Naive thymus-derived CD4-positive, alpha-beta T cell (primary cell): ENCODE results near the gene CADM2. TPM values are rescaled to one million over a fixed set of nuclear protein-coding genes. Genes with fewer than 3 reads are reported as not detected.
A peak's percentile ranks its signal among the peaks of the same experiment; 100 is the strongest.
"Not testable (repeated sequence)": the region's sequence is repeated elsewhere in the genome, so short reads cannot be mapped to it uniquely, and the experiment has no call there.

Experiments
- ATAC-seq: fragments of 150-1000 bp; cut with Tn5 transposase; 2 replicates; pipeline ENCODE4 v1.10.0; 2021; ENCODE audit warnings: mild to moderate bottlenecking, moderate library complexity
- CTCF ChIA-PET: fragments of 350-600 bp; sonication (Branson Sonifier 250); formaldehyde crosslinking; loops from one replicate; lab custom pipeline; 2021; ENCODE audit warnings: antibody characterized with exemption; lab: Charles Lee
- POLR2A ChIA-PET: fragments of 350-600 bp; sonication (Branson Sonifier 250); formaldehyde crosslinking; loops from one replicate; lab custom pipeline; 2021; ENCODE audit warnings: antibody characterized with exemption, inconsistent platforms; lab: Charles Lee
- DNase-seq, 9 donors: peaks; one replicate each; pipeline versions ENCODE4 v3.0.0 to v3.0.0-alpha.2; 2020 to 2022; ENCODE audit warnings: mixed read lengths in 1 of 9
- H3K27ac ChIP-seq: one replicate; pipeline ENCODE4 v1.7.0; 2013; ENCODE audit warnings: mild to moderate bottlenecking, low read depth, low read length, moderate library complexity
- H3K27me3 ChIP-seq, 2 donors: one replicate each; pipeline ENCODE4 v1.7.0; 2013; ENCODE audit warnings: low read length in 2 of 2, mild to moderate bottlenecking in 2 of 2, moderate library complexity in 2 of 2; ENCODE audit not compliant: control insufficient read depth in 2 of 2, insufficient read depth in 2 of 2
- H3K36me3 ChIP-seq, 3 experiments: 1 replicate in 2 of 3; 2 replicates in 1 of 3; pipeline ENCODE4 v1.7.0; 2013; ENCODE audit warnings: low read length in 3 of 3, mild to moderate bottlenecking in 3 of 3, moderate library complexity in 1 of 3; ENCODE audit not compliant: insufficient read depth in 3 of 3, control insufficient read depth in 2 of 3
- H3K4me1 ChIP-seq, 2 donors: one replicate each; pipeline ENCODE4 v1.7.0; 2013; ENCODE audit warnings: low read length in 2 of 2, mild to moderate bottlenecking in 2 of 2, moderate library complexity in 1 of 2; ENCODE audit not compliant: control insufficient read depth in 2 of 2, insufficient read depth in 2 of 2
- H3K4me3 ChIP-seq: 2 replicates; pipeline ENCODE4 v1.7.0; 2013; ENCODE audit warnings: mild to moderate bottlenecking, low read length
- H3K9me3 ChIP-seq, 3 experiments: 1 replicate in 2 of 3; 2 replicates in 1 of 3; pipeline ENCODE4 v1.7.0; 2013; ENCODE audit warnings: low read length in 3 of 3; ENCODE audit not compliant: control insufficient read depth in 2 of 3
- H3K27ac Mint-ChIP-seq, 9 donors: one replicate each; pipeline ENCODE4 v1.8.0; 2020 to 2022; ENCODE audit warnings: mixed read lengths in 9 of 9, mild to moderate bottlenecking in 8 of 9, moderate library complexity in 5 of 9, inconsistent platforms in 2 of 9
- H3K27me3 Mint-ChIP-seq, 5 donors: one replicate each; pipeline ENCODE4 v1.8.0; 2021 to 2022; ENCODE audit warnings: mixed read lengths in 5 of 5, mild to moderate bottlenecking in 1 of 5
- H3K36me3 Mint-ChIP-seq, 5 donors: one replicate each; pipeline ENCODE4 v1.8.0; 2020 to 2022; ENCODE audit warnings: mixed read lengths in 5 of 5, mild to moderate bottlenecking in 3 of 5, inconsistent platforms in 1 of 5
- H3K4me1 Mint-ChIP-seq, 7 donors: one replicate each; pipeline ENCODE4 v1.8.0; 2020 to 2022; ENCODE audit warnings: mixed read lengths in 7 of 7, mild to moderate bottlenecking in 3 of 7, inconsistent platforms in 1 of 7
- H3K4me3 Mint-ChIP-seq, 10 donors: one replicate each; pipeline ENCODE4 v1.8.0; 2020 to 2022; ENCODE audit warnings: mild to moderate bottlenecking in 10 of 10, mixed read lengths in 10 of 10, moderate library complexity in 6 of 10, inconsistent platforms in 2 of 10
- H3K9me3 Mint-ChIP-seq, 11 donors: one replicate each; pipeline ENCODE4 v1.8.0; 2020 to 2022; ENCODE audit warnings: mixed read lengths in 11 of 11, mild to moderate bottlenecking in 4 of 11, inconsistent platforms in 1 of 11, moderate library complexity in 1 of 11
- intact Hi-C, 2 donors: fragments of 100-400 bp; cut with micrococcal nuclease; formaldehyde crosslinking; loops; one replicate each; pipeline ENCODE4 v1.15.1; 2023
- polyA plus RNA-seq, 2 donors: library from polyadenylated mRNA; unstranded; fragments of 300-500 nt; fragmentation: Illumina TruSeq; gene quantifications; one replicate each; pipeline ENCODE4 v1.2.3, GENCODE V29; 2021
- total RNA-seq, 6 experiments: library from RNA in 5 of 6; stranded (reverse) in 5 of 6; gene quantifications; 1 replicate in 5 of 6; 2 replicates in 1 of 6; pipeline ENCODE4 v1.2.3 and lab custom pipeline; 2021 to 2026

Gene CADM2
- under 1 TPM in 1 of 5 experiments, not detected in 4; 0.40 TPM for total RNA-seq
- not detected for polyA plus RNA-seq
- not detected for total RNA-seq (lab: John Stamatoyannopoulos, UW)

GRCh38 chr3:84958495-84959469, at the start of gene CADM2:
Gene CADM2 (plus strand): TSS chr3:84958989.
- no peaks in the 10 kb centered on the region for H3K9me3 ChIP-seq
- intact Hi-C loops = no loop called here
- ChIA-PET POLR2A (no interaction called here), CTCF (no interaction called here)
- peaks cover 0 to 6% of the 10 kb centered on the region in 2 donors for H3K4me1 ChIP-seq
- no peaks in the 10 kb centered on the region for H3K36me3 ChIP-seq
- H3K4me3 Mint-ChIP-seq = peak within 1 kb of the TSS; percentile 50 to 80 (median 70)
- peaks cover 11 to 33% (median 23%) of the 10 kb centered on the region in 7 donors for H3K4me1 Mint-ChIP-seq
- H3K27ac ChIP-seq = no peak within 1 kb of the TSS
- peaks cover 0 to 7% (median 0%) of the 10 kb centered on the region in 5 donors for H3K36me3 Mint-ChIP-seq
- peaks cover 0 to 14% (median 5%) of the 10 kb centered on the region in 11 donors for H3K9me3 Mint-ChIP-seq
- H3K27me3 ChIP-seq = peaks cover 0 to 11% of the 10 kb centered on the region in 2 donors
- DNase-seq (peak; percentile 23 to 66 (median 50)), ATAC-seq (peak; percentile 93)
- H3K27me3 Mint-ChIP-seq = peaks cover 40 to 54% (median 44%) of the 10 kb centered on the region in 5 donors
- peak within 1 kb of the TSS in 2 of 9 donors; percentile 48 to 90 for H3K27ac Mint-ChIP-seq
- H3K4me3 ChIP-seq = no peak within 1 kb of the TSS

GRCh38 chr3:84918592-84918991, 40.2 kb upstream of the CADM2 start:
- CTCF ChIA-PET, H3K27ac Mint-ChIP-seq, H3K27me3 Mint-ChIP-seq: not testable (repeated sequence)

GRCh38 chr3:84922682-84923081, 36.1 kb upstream of the CADM2 start:
- Histone ChIP-seq H3K36me3 (no peaks in the 10 kb centered on the region), H3K9me3 (no peaks in the 10 kb centered on the region), H3K4me3 (no peak overlapping the region), H3K27ac (no peak overlapping the region), H3K27me3 (no peaks in the 10 kb centered on the region), H3K4me1 (no peaks in the 10 kb centered on the region)
- no peak for DNase-seq
- no peak for ATAC-seq
- CTCF ChIA-PET = no interaction called here
- no peak overlapping the region for H3K27ac Mint-ChIP-seq
- no peaks in the 10 kb centered on the region for H3K27me3 Mint-ChIP-seq
- intact Hi-C loops = no loop called here
- H3K36me3 Mint-ChIP-seq = peaks cover 0 to 3% (median 0%) of the 10 kb centered on the region in 5 donors
- no peaks in the 10 kb centered on the region for H3K4me1 Mint-ChIP-seq
- POLR2A ChIA-PET = no interaction called here
- H3K9me3 Mint-ChIP-seq = peaks cover 0 to 26% (median 4%) of the 10 kb centered on the region in 11 donors
- H3K4me3 Mint-ChIP-seq = no peak overlapping the region

More at GRCh38 chr3:84918592-84918991, 40.2 kb upstream of the CADM2 start:
- H3K36me3 ChIP-seq, H3K27ac ChIP-seq, H3K4me3 Mint-ChIP-seq, POLR2A ChIA-PET, H3K36me3 Mint-ChIP-seq, H3K4me1 Mint-ChIP-seq, intact Hi-C loops, H3K9me3 ChIP-seq, H3K4me3 ChIP-seq, ATAC-seq, H3K4me1 ChIP-seq, DNase-seq, H3K27me3 ChIP-seq: not testable (repeated sequence)
- H3K9me3 Mint-ChIP-seq = peaks cover 0 to 32% (median 14%) of the 10 kb centered on the region in 11 donors

GRCh38 chr3:84925571-84925970, 33.2 kb upstream of the CADM2 start:
- DNase-seq (no peak), ATAC-seq (no peak)
- H3K4me3 Mint-ChIP-seq = no peak overlapping the region
- no peaks in the 10 kb centered on the region for H3K36me3 ChIP-seq
- POLR2A ChIA-PET = no interaction called here
- no peaks in the 10 kb centered on the region for H3K4me1 ChIP-seq
- no peak overlapping the region for H3K27ac Mint-ChIP-seq
- H3K9me3 Mint-ChIP-seq = peaks cover 0 to 29% (median 4%) of the 10 kb centered on the region in 11 donors
- H3K27ac ChIP-seq = no peak overlapping the region
- H3K36me3 Mint-ChIP-seq = no peaks in the 10 kb centered on the region
- no peaks in the 10 kb centered on the region for H3K27me3 Mint-ChIP-seq
- no peaks in the 10 kb centered on the region for H3K9me3 ChIP-seq
- no peaks in the 10 kb centered on the region for H3K4me1 Mint-ChIP-seq
- intact Hi-C loops = no loop called here
- no peak overlapping the region for H3K4me3 ChIP-seq
- CTCF ChIA-PET = no interaction called here
- no peaks in the 10 kb centered on the region for H3K27me3 ChIP-seq

- Histone ChIP-seq H3K27me3 (no peaks in the 10 kb centered on the region), H3K27ac (no peak overlapping the region), H3K4me3 (no peak overlapping the region), H3K4me1 (no peaks in the 10 kb centered on the region), H3K9me3 (no peaks in the 10 kb centered on the region), H3K36me3 (no peaks in the 10 kb centered on the region)
- H3K27me3 Mint-ChIP-seq = no peaks in the 10 kb centered on the region
- intact Hi-C loops = no loop called here
- no peaks in the 10 kb centered on the region for H3K4me1 Mint-ChIP-seq
- ATAC-seq = no peak
- ChIA-PET CTCF (no interaction called here), POLR2A (no interaction called here)
- no peaks in the 10 kb centered on the region for H3K36me3 Mint-ChIP-seq
- no peak for DNase-seq
- no peak overlapping the region for H3K4me3 Mint-ChIP-seq
- no peak overlapping the region for H3K27ac Mint-ChIP-seq
- peaks cover 0 to 28% (median 8%) of the 10 kb centered on the region in 11 donors for H3K9me3 Mint-ChIP-seq
These were observed 15.4 kb upstream of the CADM2 start for GRCh38 chr3:84943379-84943778.

- Histone ChIP-seq H3K4me3 (no peak overlapping the region), H3K27me3 (no peaks in the 10 kb centered on the region), H3K9me3 (no peaks in the 10 kb centered on the region), H3K27ac (no peak overlapping the region), H3K4me1 (no peaks in the 10 kb centered on the region), H3K36me3 (no peaks in the 10 kb centered on the region)
- no peak overlapping the region for H3K27ac Mint-ChIP-seq
- no peak overlapping the region for H3K4me3 Mint-ChIP-seq
- intact Hi-C loops = no loop called here
- peaks cover 0 to 1% (median 0%) of the 10 kb centered on the region in 5 donors for H3K36me3 Mint-ChIP-seq
- no peaks in the 10 kb centered on the region for H3K27me3 Mint-ChIP-seq
- CTCF ChIA-PET = no interaction called here
- peaks cover 0 to 36% (median 12%) of the 10 kb centered on the region in 11 donors for H3K9me3 Mint-ChIP-seq
- no peaks in the 10 kb centered on the region for H3K4me1 Mint-ChIP-seq
- POLR2A ChIA-PET = no interaction called here
- no peak for DNase-seq
- ATAC-seq = no peak
These were observed 12.5 kb upstream of the CADM2 start for GRCh38 chr3:84946240-84946639.
